ENCODE data around the gene FAM25A.

FAM25A gene

DNA sequence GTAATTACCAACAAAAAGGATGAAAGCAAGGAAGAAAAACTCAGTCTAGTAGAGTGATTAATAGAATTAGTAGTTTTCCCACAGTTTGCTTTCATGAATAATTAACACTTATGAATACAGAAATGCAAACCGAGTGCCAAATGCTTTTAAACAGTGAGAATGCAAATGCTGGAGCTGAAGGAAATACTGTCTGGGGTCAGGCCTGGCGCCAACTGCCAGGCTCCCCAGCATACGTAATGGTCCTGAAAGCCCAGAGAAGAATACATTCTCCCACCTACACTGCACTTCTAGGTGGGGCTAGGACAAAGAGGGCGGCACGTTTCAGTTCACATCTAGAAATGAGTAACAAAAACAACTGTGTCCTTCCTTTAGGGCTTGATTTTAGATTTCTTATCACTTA is 44.6 kb downstream of the FAM25A start:
- no peak for DNase-seq (ENCODE audit: low read depth)

GRCh38 chr10:87066178-87066577 is 46.1 kb downstream of the FAM25A start:
- no peak for DNase-seq (ENCODE audit: low read depth)

DNA sequence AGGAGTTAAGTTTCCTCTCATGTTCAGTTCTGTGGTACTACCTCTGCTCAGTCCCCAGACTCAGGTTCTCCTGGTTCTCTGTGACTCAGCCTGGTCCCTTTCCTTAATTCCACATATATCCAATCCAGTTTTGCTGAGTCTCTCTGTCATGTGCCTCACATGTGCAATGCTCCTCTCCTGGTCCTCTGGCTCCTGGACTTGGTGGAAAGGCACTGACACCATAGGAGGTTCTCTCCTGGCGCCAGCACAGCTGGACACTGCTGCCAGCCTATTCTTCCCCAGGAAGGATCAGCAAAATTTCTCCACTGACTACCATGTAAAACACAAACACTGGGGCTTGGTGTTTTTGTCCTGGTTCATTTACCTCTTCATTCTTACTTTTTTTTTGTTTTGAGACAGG is 46.8 kb downstream of the FAM25A start:
- no peak for DNase-seq (ENCODE audit: low read depth)

- no peak for DNase-seq (ENCODE audit: low read depth)
Observed at GRCh38 chr10:87068281-87068680, 48.2 kb downstream of the FAM25A start.

GRCh38 chr10:87072449-87072848 is 52.4 kb downstream of the FAM25A start:
- DNase-seq (ENCODE audit: low read depth) = no peak

Data from stimulated activated CD8-positive, alpha-beta memory T cell treated with anti-CD3 and anti-CD28 coated beads, Interleukin-12 subunit alpha, Interleukin-12 subunit beta, amount 100 ng/mL, for 4 hours (primary cell).